HepG2 (cell line): ENCODE results near the gene OR2W3. TPM values are rescaled to one million over a fixed set of nuclear protein-coding genes. Genes with fewer than 3 reads are reported as not detected.

ENCODE experiments used
- CBX1 ChIP-seq: IDR thresholded peaks from one replicate; pipeline ENCODE4 v1.6.1; 2016; ENCODE audit warnings: antibody characterized with exemption, low read depth
- E2F1 ChIP-seq: sonication (generic); formaldehyde crosslinking; IDR thresholded peaks from 2 replicates; pipeline ENCODE4 v1.5.0; 2020; ENCODE audit warnings: missing genetic modification reagents
- PRDM4 ChIP-seq: sonication (generic); formaldehyde crosslinking; IDR thresholded peaks from 2 replicates; pipeline ENCODE4 v1.9.0; 2021; ENCODE audit warnings: missing genetic modification reagents, borderline replicate concordance
- SIX4 ChIP-seq: sonication (generic); formaldehyde crosslinking; IDR thresholded peaks from 2 replicates; pipeline ENCODE4 v1.4.0; 2020; ENCODE audit warnings: missing genetic modification reagents
- polyA plus RNA-seq, 8 experiments: library from polyadenylated mRNA; depleted of rRNA in 3 of 8; stranded (reverse) in 7 of 8; unstranded in 1 of 8; fragments of >200 nt; fragmentation: Illumina TruSeq in 4 of 8; extraction: Trizol in 4 of 8; gene quantifications; 2 replicates each; pipeline versions ENCODE4 v1.2.1 to v1.2.3, GENCODE V29; 2011 to 2016; ENCODE audit warnings: low read depth in 4 of 8, missing spikeins in 1 of 8, mixed read lengths in 1 of 8; ENCODE audit not compliant: insufficient read depth in 1 of 8
- total RNA-seq, 5 experiments: library from RNA; depleted of rRNA; stranded (reverse); fragments of >200 nt; fragmentation: Illumina TruSeq; extraction: Trizol; gene quantifications; 2 replicates each; pipeline ENCODE4 v1.2.3, GENCODE V29; 2016; ENCODE audit warnings: low read depth in 1 of 5
- TF ChIP-seq, protein P1 (sequence below): sonication (generic); formaldehyde crosslinking; IDR thresholded peaks from 2 replicates; pipeline ENCODE4 v1.5.0; 2020; ENCODE audit warnings: mild to moderate bottlenecking, missing genetic modification reagents, borderline replicate concordance
- TF ChIP-seq, protein P2 (sequence below): sonication (generic); formaldehyde crosslinking; IDR thresholded peaks from 2 replicates; pipeline ENCODE4 v1.5.1; 2020; ENCODE audit warnings: mild to moderate bottlenecking, moderate library complexity, missing genetic modification reagents
- TF ChIP-seq, protein P3 (sequence below): sonication (generic); formaldehyde crosslinking; IDR thresholded peaks from 2 replicates; pipeline ENCODE4 v1.8.1; 2023; ENCODE audit warnings: mild to moderate bottlenecking, missing genetic modification reagents, borderline replicate concordance
- TF ChIP-seq, protein P4 (sequence below): sonication (generic); formaldehyde crosslinking; IDR thresholded peaks from 2 replicates; pipeline ENCODE4 v1.4.0; 2020; ENCODE audit warnings: missing genetic modification reagents

Gene OR2W3
- total and polyA plus RNA-seq, 2 of the 13 experiments (the other 11 are each of a cell fraction or from before 2014, with no cell fraction given): not detected

DNA sequence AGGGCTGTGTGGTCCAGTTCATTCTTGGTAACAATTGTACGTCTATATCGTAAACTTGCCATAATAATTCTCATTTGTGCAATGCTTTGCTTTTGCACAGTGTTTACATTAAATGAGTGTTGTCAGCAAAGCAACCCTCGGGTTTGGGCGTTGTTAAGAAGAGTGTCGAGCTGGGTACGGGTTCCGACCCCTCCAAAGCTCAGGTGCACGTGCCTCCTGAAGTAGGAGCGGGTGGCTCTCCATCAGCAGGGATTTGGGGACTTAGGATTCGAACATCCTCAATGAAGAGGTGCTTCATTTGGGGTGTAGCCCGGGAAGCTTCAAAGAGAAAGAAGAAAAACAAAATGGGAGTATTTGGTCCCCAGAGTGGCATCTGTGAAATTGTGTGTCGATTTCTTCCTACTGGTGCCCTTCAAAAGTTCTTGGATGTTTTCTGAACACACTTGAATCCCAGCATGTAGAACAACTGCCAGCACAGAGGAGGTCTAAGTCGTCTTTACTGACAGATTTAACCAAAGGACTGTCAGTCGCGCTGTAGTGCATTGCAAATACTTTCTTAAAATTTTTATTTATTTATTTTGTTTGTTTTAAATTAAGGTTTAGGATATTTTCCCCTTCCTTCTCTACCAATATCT is 37.3 kb upstream of the OR2W3 start (continued):
- TF ChIP-seq E2F1 (CRISPR knock-in tag): no peak
- TF ChIP-seq CBX1: no peak
- TF ChIP-seq, protein P1, sequence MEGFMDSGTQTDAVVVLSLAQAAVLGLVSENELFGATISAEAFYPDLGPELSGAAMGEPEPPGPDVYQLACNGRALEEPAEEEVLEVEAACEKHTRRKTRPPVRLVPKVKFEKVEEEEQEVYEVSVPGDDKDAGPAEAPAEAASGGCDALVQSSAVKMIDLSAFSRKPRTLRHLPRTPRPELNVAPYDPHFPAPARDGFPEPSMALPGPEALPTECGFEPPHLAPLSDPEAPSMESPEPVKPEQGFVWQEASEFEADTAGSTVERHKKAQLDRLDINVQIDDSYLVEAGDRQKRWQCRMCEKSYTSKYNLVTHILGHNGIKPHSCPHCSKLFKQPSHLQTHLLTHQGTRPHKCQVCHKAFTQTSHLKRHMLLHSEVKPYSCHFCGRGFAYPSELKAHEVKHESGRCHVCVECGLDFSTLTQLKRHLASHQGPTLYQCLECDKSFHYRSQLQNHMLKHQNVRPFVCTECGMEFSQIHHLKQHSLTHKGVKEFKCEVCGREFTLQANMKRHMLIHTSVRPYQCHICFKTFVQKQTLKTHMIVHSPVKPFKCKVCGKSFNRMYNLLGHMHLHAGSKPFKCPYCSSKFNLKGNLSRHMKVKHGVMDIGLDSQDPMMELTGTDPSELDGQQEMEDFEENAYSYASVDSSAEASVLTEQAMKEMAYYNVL (CRISPR knock-in tag): no peak
- TF ChIP-seq, protein P2, sequence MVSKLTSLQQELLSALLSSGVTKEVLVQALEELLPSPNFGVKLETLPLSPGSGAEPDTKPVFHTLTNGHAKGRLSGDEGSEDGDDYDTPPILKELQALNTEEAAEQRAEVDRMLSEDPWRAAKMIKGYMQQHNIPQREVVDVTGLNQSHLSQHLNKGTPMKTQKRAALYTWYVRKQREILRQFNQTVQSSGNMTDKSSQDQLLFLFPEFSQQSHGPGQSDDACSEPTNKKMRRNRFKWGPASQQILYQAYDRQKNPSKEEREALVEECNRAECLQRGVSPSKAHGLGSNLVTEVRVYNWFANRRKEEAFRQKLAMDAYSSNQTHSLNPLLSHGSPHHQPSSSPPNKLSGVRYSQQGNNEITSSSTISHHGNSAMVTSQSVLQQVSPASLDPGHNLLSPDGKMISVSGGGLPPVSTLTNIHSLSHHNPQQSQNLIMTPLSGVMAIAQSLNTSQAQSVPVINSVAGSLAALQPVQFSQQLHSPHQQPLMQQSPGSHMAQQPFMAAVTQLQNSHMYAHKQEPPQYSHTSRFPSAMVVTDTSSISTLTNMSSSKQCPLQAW (CRISPR knock-in tag): no peak
- no peak for TF ChIP-seq PRDM4
- TF ChIP-seq, protein P3, sequence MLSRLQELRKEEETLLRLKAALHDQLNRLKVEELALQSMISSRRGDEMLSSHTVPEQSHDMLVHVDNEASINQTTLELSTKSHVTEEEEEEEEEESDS (CRISPR knock-in tag): no peak
- TF ChIP-seq, protein P4, sequence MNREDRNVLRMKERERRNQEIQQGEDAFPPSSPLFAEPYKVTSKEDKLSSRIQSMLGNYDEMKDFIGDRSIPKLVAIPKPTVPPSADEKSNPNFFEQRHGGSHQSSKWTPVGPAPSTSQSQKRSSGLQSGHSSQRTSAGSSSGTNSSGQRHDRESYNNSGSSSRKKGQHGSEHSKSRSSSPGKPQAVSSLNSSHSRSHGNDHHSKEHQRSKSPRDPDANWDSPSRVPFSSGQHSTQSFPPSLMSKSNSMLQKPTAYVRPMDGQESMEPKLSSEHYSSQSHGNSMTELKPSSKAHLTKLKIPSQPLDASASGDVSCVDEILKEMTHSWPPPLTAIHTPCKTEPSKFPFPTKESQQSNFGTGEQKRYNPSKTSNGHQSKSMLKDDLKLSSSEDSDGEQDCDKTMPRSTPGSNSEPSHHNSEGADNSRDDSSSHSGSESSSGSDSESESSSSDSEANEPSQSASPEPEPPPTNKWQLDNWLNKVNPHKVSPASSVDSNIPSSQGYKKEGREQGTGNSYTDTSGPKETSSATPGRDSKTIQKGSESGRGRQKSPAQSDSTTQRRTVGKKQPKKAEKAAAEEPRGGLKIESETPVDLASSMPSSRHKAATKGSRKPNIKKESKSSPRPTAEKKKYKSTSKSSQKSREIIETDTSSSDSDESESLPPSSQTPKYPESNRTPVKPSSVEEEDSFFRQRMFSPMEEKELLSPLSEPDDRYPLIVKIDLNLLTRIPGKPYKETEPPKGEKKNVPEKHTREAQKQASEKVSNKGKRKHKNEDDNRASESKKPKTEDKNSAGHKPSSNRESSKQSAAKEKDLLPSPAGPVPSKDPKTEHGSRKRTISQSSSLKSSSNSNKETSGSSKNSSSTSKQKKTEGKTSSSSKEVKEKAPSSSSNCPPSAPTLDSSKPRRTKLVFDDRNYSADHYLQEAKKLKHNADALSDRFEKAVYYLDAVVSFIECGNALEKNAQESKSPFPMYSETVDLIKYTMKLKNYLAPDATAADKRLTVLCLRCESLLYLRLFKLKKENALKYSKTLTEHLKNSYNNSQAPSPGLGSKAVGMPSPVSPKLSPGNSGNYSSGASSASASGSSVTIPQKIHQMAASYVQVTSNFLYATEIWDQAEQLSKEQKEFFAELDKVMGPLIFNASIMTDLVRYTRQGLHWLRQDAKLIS (CRISPR knock-in tag): no peak
- TF ChIP-seq SIX4: no peak
